IMR-90 (cell line): ENCODE measurements around the gene PSMD1. TPM values are rescaled to one million over a fixed set of nuclear protein-coding genes. Genes with fewer than 3 reads are reported as not detected.

ENCODE experiments used
- ATAC-seq: fragments of 200-7000 bp; cut with Tn5 transposase; 2 replicates; pipeline ENCODE4 v1.9.1; 2020; ENCODE audit warnings: low read depth, mild to moderate bottlenecking, moderate library complexity
- BruUV-seq: library from RNA; stranded (reverse); fragments of 400-500 nt; replicated peaks from 2 replicates; lab custom pipeline; 2021; lab: Mats Ljungman, UMichigan
- CTCF ChIA-PET: fragments of 300-600 bp; formaldehyde crosslinking; extraction: SDS; loops from one replicate; lab custom pipeline; 2021; ENCODE audit warnings: antibody characterized with exemption; lab: Yijun Ruan, JAX
- POLR2A ChIA-PET: fragments of 300-600 bp; sonication (Branson Sonifier 250); formaldehyde crosslinking; loops from one replicate; lab custom pipeline; 2022; ENCODE audit warnings: antibody characterized with exemption; ENCODE audit not compliant: unreplicated experiment; lab: Charles Lee
- DNase-seq: peaks from one replicate; pipeline ENCODE4 v3.0.0; 2013
- H2AFZ ChIP-seq: replicated peaks from 2 replicates; pipeline ENCODE3; 2013; ENCODE audit warnings: low read length, mild to moderate bottlenecking; ENCODE audit not compliant: poor library complexity
- H2AK5ac ChIP-seq: 2 replicates; pipeline ENCODE4 v1.6.1; 2013; ENCODE audit warnings: low read depth, low read length, inconsistent platforms
- H2AK9ac ChIP-seq: replicated peaks from 2 replicates; pipeline ENCODE3; 2013; ENCODE audit warnings: mild to moderate bottlenecking, low read depth, low read length, moderate library complexity; ENCODE audit not compliant: poor library complexity
- H2BK120ac ChIP-seq: 2 replicates; pipeline ENCODE4 v1.6.1; 2013; ENCODE audit warnings: low read depth, low read length, inconsistent platforms
- H2BK15ac ChIP-seq: 3 replicates; pipeline ENCODE4 v1.6.1; 2013; ENCODE audit warnings: low read depth, low read length, inconsistent platforms
- H2BK20ac ChIP-seq: 2 replicates; pipeline ENCODE4 v1.6.1; 2013; ENCODE audit warnings: low read depth, mild to moderate bottlenecking, inconsistent platforms, low read length, moderate library complexity
- H2BK5ac ChIP-seq: 2 replicates; pipeline ENCODE4 v1.6.1; 2013; ENCODE audit warnings: mild to moderate bottlenecking, low read depth, low read length, inconsistent platforms; ENCODE audit not compliant: poor library complexity, severe bottlenecking
- H3K14ac ChIP-seq: replicated peaks from 2 replicates; pipeline ENCODE4 v1.6.1; 2013; ENCODE audit warnings: low read depth, low read length, inconsistent platforms
- H3K18ac ChIP-seq: 2 replicates; pipeline ENCODE4 v1.6.1; 2013; ENCODE audit warnings: low read depth, low read length, control low read depth
- H3K23ac ChIP-seq: 2 replicates; pipeline ENCODE4 v1.6.1; 2013; ENCODE audit warnings: low read depth, low read length, inconsistent platforms
- H3K27ac ChIP-seq: 2 replicates; pipeline ENCODE4 v1.5.1; 2013; ENCODE audit warnings: mild to moderate bottlenecking, control low read depth, low read length; ENCODE audit not compliant: insufficient read depth
- H3K27me3 ChIP-seq: 2 replicates; pipeline ENCODE4 v1.6.1; 2013; ENCODE audit warnings: low read length; ENCODE audit not compliant: control insufficient read depth, insufficient read depth
- H3K36me3 ChIP-seq: 2 replicates; pipeline ENCODE4 v1.6.1; 2013; ENCODE audit warnings: low read length, mixed read lengths; ENCODE audit not compliant: control insufficient read depth, insufficient read depth
- H3K4ac ChIP-seq: 2 replicates; pipeline ENCODE4 v1.6.1; 2013; ENCODE audit warnings: low read depth, low read length, inconsistent platforms
- H3K4me1 ChIP-seq: 2 replicates; pipeline ENCODE4 v1.6.1; 2013; ENCODE audit warnings: low read length, mixed read lengths; ENCODE audit not compliant: control insufficient read depth, insufficient read depth
- H3K4me2 ChIP-seq: 2 replicates; pipeline ENCODE4 v1.6.1; 2013; ENCODE audit warnings: low read depth, mild to moderate bottlenecking, control low read depth, low read length, moderate library complexity
- H3K4me3 ChIP-seq: 2 replicates; pipeline ENCODE4 v1.5.1; 2013; ENCODE audit warnings: low read depth, mild to moderate bottlenecking, control low read depth, low read length, moderate library complexity; ENCODE audit not compliant: insufficient read depth
- H3K56ac ChIP-seq: 2 replicates; pipeline ENCODE4 v1.6.1; 2013; ENCODE audit warnings: low read length, inconsistent platforms; ENCODE audit not compliant: insufficient read depth; ENCODE audit errors: extremely low read depth
- H3K79me1 ChIP-seq, 2 experiments: 2 replicates each; pipeline ENCODE4 v1.6.1; 2013; ENCODE audit warnings: low read length in 2 of 2, inconsistent platforms in 1 of 2, low read depth in 1 of 2
- H3K9ac ChIP-seq: 2 replicates; pipeline ENCODE4 v1.6.1; 2013; ENCODE audit warnings: low read depth, low read length, control low read depth
- H3K9me1 ChIP-seq: 2 replicates; pipeline ENCODE4 v1.6.1; 2013; ENCODE audit warnings: low read length, inconsistent platforms; ENCODE audit not compliant: insufficient read depth
- H3K9me3 ChIP-seq: 2 replicates; pipeline ENCODE4 v1.6.1; 2013; ENCODE audit warnings: low read length; ENCODE audit not compliant: control insufficient read depth, insufficient read depth
- H4K20me1 ChIP-seq: 2 replicates; pipeline ENCODE4 v1.6.1; 2013; ENCODE audit warnings: low read length, inconsistent platforms; ENCODE audit not compliant: insufficient read depth
- H4K5ac ChIP-seq: 2 replicates; pipeline ENCODE4 v1.6.1; 2013; ENCODE audit warnings: mild to moderate bottlenecking, low read depth, low read length, control low read depth
- H4K8ac ChIP-seq, 2 experiments: 2 replicates each; pipeline ENCODE4 v1.6.1; 2013; ENCODE audit warnings: low read depth in 2 of 2, low read length in 2 of 2, control low read depth in 1 of 2, inconsistent platforms in 1 of 2
- H4K91ac ChIP-seq: 2 replicates; pipeline ENCODE4 v1.6.1; 2013; ENCODE audit warnings: low read depth, low read length, inconsistent platforms; ENCODE audit not compliant: insufficient read depth
- BHLHE40 ChIP-seq: fragments of 150-350 bp; IDR thresholded peaks from 2 replicates; pipeline ENCODE4 v1.6.1; 2016; ENCODE audit warnings: mild to moderate bottlenecking, low read depth, low read length
- RCOR1 ChIP-seq: IDR thresholded peaks from 2 replicates; pipeline ENCODE4 v1.6.1; 2012; ENCODE audit warnings: mild to moderate bottlenecking, low read length, improper control_type of control experiment; ENCODE audit not compliant: insufficient replicate concordance
- WGBS, 2 experiments: methylation state at CpG; one replicate each; pipeline versions ENCODE4 v1.1.5 to v1.1.7; 2013; ENCODE audit warnings: missing lambda C conversion rate in 2 of 2; ENCODE audit not compliant: insufficient read length in 1 of 2; ENCODE audit errors: extremely low coverage in 2 of 2; 5-methylcytosine and 5-hydroxymethylcytosine counted together
- dilution Hi-C: fragments of 300-500 bp; cut with HindIII; formaldehyde crosslinking; loops from one replicate; pipeline ENCODE4 v1.14.3; 2018; ENCODE audit warnings: low sequenced_read_pairs; ENCODE audit not compliant: unreplicated experiment
- in situ Hi-C: fragments of 300-500 bp; cut with MboI; formaldehyde crosslinking; loops from 3 replicates; pipeline ENCODE4 v1.14.3; 2019; ENCODE audit warnings: low sequenced_read_pairs, inconsistent platforms, mixed read lengths
- intact Hi-C: fragments of 100-400 bp; cut with micrococcal nuclease; formaldehyde crosslinking; loops from 2 replicates; pipeline ENCODE4 v1.10.0; 2022
- polyA plus RNA-seq, 3 experiments: library from polyadenylated mRNA; depleted of rRNA; stranded (reverse); fragments of >200 nt; gene quantifications; 2 replicates each; pipeline ENCODE4 v1.2.3, GENCODE V29; 2012; ENCODE audit warnings: low replicate concordance in 1 of 3
- total RNA-seq: library from RNA; depleted of rRNA; stranded (reverse); fragments of >200 nt; gene quantifications from 2 replicates; pipeline ENCODE4 v1.2.3, GENCODE V29; 2012

Gene PSMD1
- total and polyA plus RNA-seq, 2 of the 4 experiments (the other 2 are of a cell fraction) = 89.8 to 181 TPM

- WGBS, 2 experiments = no CpG with 5 or more reads among the region's 3 CpGs
- Histone ChIP-seq H2AK9ac (no peak overlapping the region), H3K27ac (no peak overlapping the region)
Observed at GRCh38 chr2:231218366-231218765, 161.7 kb downstream of the PSMD1 start.

More at GRCh38 chr2:231218366-231218765, 161.7 kb downstream of the PSMD1 start:
- H4K20me1 ChIP-seq = no peaks in the 10 kb centered on the region
- no peaks in the 10 kb centered on the region for H3K27me3 ChIP-seq
- H3K9me1 ChIP-seq = peaks cover 16% of the 10 kb centered on the region
- peaks cover 2% of the 10 kb centered on the region; the same call in 1 of the 2 replicates for H3K9me3 ChIP-seq
- H4K91ac ChIP-seq = no peak overlapping the region
- H3K4me3 ChIP-seq = no peak overlapping the region
- no peak overlapping the region for H2BK15ac ChIP-seq
- H3K56ac ChIP-seq = no peak overlapping the region
- H3K23ac ChIP-seq = no peak overlapping the region
- H3K4ac ChIP-seq = no peak overlapping the region
- no peak overlapping the region for H2BK5ac ChIP-seq
- H3K14ac ChIP-seq = no peak overlapping the region
- POLR2A ChIA-PET = no interaction called here
- H2AK5ac ChIP-seq = no peak overlapping the region
- intact Hi-C loops = no loop called here
- peaks cover 0 to 32% of the 10 kb centered on the region in 2 experiments; a peak in 2 of 4 replicates for H3K79me1 ChIP-seq
- H4K8ac ChIP-seq = no peak overlapping the region
- in situ Hi-C loops = no loop called here
- dilution Hi-C loops = no loop called here
- H3K4me2 ChIP-seq = no peak overlapping the region
- no peak for TF ChIP-seq BHLHE40
- no peak for TF ChIP-seq RCOR1
- H4K5ac ChIP-seq = no peak overlapping the region
- H2BK20ac ChIP-seq = no peak overlapping the region
- DNase-seq (no peak), ATAC-seq (no peak)
- peaks cover 47% of the 10 kb centered on the region for H3K36me3 ChIP-seq
- CTCF ChIA-PET = no interaction called here
- H3K18ac ChIP-seq = 0 out of 2 replicates have a peak overlapping the region, but pooled peaks have one; percentile 50
- peaks cover 12% of the 10 kb centered on the region for H3K4me1 ChIP-seq
- no TSS peak for BruUV-seq
- H2AFZ ChIP-seq = no peak overlapping the region
- no peak overlapping the region for H3K9ac ChIP-seq
- no peak overlapping the region for H2BK120ac ChIP-seq
